Measurements from ENCODE around the gene THOP1.

DNA sequence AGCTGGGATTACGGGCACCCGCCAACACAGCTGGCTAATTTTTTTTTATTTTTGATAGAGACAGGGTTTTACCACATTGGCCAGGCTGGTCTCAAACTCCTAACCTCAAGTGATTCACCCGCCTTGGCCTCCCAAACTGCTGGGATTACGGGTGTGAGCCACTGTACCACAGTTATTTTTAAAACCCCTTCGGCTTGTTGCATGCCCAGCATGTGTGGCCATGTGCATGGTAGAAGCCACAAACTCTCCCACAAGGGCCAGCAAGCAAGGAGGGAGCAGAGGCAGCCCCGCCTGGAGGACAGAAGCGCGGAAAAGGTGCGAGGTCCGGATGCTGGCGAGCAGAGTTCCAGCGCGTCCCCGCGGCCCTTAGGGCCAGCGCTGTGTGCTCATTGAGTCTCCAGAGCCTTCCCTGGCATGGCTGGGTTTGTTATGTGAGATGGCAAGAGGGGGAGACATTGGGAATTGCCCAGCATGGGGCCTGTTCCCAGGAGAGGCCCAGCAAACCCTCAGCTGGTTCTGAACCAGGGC lies 12.9 kb downstream of the THOP1 start:
- no peak for TF ChIP-seq POLR2A (IDR thresholded peaks at IDR 0.05)
- no peak for TF ChIP-seq CTCF (IDR thresholded peaks at IDR 0.05)

Measured in esophagus squamous epithelium (tissue), 4 donors.